HEK293 (cell line): ENCODE results near the gene OGFOD3.

Experiments used
- CTCF ChIP-seq: fragments of 450-650 bp; formaldehyde crosslinking; IDR thresholded peaks from 2 replicates; pipeline ENCODE4 v1.5.1; 2016; ENCODE audit warnings: missing biosample characterization, missing genetic modification characterization
- GLIS1 ChIP-seq: fragments of 450-650 bp; formaldehyde crosslinking; IDR thresholded peaks from 2 replicates; pipeline ENCODE4 v1.5.1; 2016; ENCODE audit warnings: missing biosample characterization, missing genetic modification characterization
- PBX3 ChIP-seq: sonication (generic); formaldehyde crosslinking; IDR thresholded peaks from 2 replicates; pipeline ENCODE4 v1.8.1; 2022; ENCODE audit warnings: mild to moderate bottlenecking, moderate library complexity, missing genetic modification reagents
- TSHZ1 ChIP-seq: fragments of 450-650 bp; formaldehyde crosslinking; IDR thresholded peaks from 2 replicates; pipeline ENCODE4 v1.5.1; 2016; ENCODE audit warnings: missing biosample characterization, missing genetic modification characterization, borderline replicate concordance
- YY1 ChIP-seq: fragments of 450-650 bp; formaldehyde crosslinking; IDR thresholded peaks from 2 replicates; pipeline ENCODE4 v1.5.1; 2018; ENCODE audit warnings: missing biosample characterization, missing genetic modification characterization
- ZBTB21 ChIP-seq: fragments of 450-650 bp; formaldehyde crosslinking; IDR thresholded peaks from 2 replicates; pipeline ENCODE4 v1.5.1; 2017; ENCODE audit warnings: missing biosample characterization, missing genetic modification characterization
- ZNF10 ChIP-seq: fragments of 450-650 bp; formaldehyde crosslinking; IDR thresholded peaks from 2 replicates; pipeline ENCODE4 v1.5.1; 2017; ENCODE audit warnings: missing biosample characterization, missing genetic modification characterization
- ZNF24 ChIP-seq: fragments of 450-650 bp; formaldehyde crosslinking; IDR thresholded peaks from 2 replicates; pipeline ENCODE4 v1.5.1; 2016; ENCODE audit warnings: missing biosample characterization, missing genetic modification characterization
- ZNF548 ChIP-seq: fragments of 450-650 bp; formaldehyde crosslinking; IDR thresholded peaks from 2 replicates; pipeline ENCODE4 v1.5.1; 2016; ENCODE audit warnings: missing biosample characterization, missing genetic modification characterization
- ZNF76 ChIP-seq: fragments of 450-650 bp; formaldehyde crosslinking; IDR thresholded peaks from 2 replicates; pipeline ENCODE4; 2016; ENCODE audit warnings: low read depth, missing biosample characterization, missing genetic modification characterization, borderline replicate concordance
- TF ChIP-seq, protein P1 (sequence below): fragments of 450-650 bp; formaldehyde crosslinking; IDR thresholded peaks from 2 replicates; pipeline ENCODE4 v1.5.1; 2016; ENCODE audit warnings: missing biosample characterization, missing genetic modification characterization
- TF ChIP-seq, protein P2 (sequence below): fragments of 450-650 bp; formaldehyde crosslinking; IDR thresholded peaks from 2 replicates; pipeline ENCODE4 v1.5.1; 2017; ENCODE audit warnings: missing biosample characterization, missing genetic modification characterization
- TF ChIP-seq, protein P3 (sequence below): fragments of 450-650 bp; formaldehyde crosslinking; IDR thresholded peaks from 2 replicates; pipeline ENCODE4 v1.5.1; 2016; ENCODE audit warnings: missing biosample characterization, missing genetic modification characterization, borderline replicate concordance

DNA sequence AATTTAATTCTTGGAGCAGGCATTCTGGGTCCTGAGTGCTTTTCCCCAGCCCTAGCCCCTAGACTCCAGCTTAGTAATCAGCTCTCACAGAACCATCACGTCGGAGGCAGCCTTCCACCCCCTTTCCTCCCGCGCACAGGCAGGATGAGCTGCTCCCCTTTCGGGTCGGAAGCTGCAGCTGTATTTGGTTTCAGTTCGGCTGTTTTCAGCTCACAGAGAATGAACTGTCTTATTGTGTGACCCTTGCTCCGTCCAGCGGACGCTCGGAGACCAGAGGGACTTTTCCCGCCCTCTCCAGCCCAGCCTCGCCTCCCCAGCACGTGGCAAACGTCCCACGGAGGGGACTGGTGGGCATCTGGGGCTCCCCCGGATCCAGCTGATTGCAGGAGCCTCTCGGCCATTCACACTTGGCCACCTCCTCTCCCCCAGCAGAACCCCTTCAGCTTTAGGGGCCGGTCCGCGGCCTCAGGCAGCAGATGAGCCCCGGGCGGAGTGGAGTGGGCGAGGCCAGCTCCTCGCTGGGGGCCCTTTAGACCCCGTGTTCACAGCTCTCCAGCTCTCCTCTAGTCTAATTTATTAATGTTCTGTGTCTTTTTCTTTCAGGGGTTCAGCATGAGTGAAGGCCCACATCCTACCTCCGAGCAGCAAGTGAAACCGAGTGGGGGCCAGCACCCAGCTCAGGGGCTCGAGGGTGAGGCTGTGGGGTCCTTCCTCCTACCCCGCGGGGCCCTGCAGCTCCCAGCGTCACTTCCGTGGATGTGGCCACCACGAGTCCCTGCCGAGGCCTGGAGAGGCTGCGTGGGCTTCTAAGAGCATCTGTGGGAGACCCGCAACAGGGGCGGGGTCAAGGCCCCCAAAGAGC, 47.7 kb downstream of the OGFOD3 start:
- TF ChIP-seq ZNF24 (tag by site-specific recombination) (no peak), ZBTB21 (no peak), CTCF (tag by site-specific recombination) (no peak), PBX3 (CRISPR knock-in tag) (no peak), GLIS1 (no peak), ZNF548 (tag by site-specific recombination) (no peak), ZNF10 (tag by site-specific recombination) (no peak), TSHZ1 (tag by site-specific recombination) (no peak), ZNF76 (tag by site-specific recombination) (no peak), YY1 (tag by site-specific recombination) (no peak)
- TF ChIP-seq, protein P1, sequence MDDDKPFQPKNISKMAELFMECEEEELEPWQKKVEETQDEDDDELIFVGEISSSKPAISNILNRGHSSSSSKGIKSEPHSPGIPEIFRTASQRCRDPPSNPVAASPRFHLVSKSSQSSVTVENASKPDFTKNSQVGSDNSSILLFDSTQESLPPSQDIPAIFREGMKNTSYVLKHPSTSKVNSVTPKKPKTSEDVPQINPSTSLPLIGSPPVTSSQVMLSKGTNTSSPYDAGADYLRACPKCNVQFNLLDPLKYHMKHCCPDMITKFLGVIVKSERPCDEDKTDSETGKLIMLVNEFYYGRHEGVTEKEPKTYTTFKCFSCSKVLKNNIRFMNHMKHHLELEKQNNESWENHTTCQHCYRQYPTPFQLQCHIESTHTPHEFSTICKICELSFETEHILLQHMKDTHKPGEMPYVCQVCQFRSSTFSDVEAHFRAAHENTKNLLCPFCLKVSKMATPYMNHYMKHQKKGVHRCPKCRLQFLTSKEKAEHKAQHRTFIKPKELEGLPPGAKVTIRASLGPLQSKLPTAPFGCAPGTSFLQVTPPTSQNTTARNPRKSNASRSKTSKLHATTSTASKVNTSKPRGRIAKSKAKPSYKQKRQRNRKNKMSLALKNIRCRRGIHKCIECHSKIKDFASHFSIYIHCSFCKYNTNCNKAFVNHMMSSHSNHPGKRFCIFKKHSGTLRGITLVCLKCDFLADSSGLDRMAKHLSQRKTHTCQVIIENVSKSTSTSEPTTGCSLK: no peak
- TF ChIP-seq, protein P2, sequence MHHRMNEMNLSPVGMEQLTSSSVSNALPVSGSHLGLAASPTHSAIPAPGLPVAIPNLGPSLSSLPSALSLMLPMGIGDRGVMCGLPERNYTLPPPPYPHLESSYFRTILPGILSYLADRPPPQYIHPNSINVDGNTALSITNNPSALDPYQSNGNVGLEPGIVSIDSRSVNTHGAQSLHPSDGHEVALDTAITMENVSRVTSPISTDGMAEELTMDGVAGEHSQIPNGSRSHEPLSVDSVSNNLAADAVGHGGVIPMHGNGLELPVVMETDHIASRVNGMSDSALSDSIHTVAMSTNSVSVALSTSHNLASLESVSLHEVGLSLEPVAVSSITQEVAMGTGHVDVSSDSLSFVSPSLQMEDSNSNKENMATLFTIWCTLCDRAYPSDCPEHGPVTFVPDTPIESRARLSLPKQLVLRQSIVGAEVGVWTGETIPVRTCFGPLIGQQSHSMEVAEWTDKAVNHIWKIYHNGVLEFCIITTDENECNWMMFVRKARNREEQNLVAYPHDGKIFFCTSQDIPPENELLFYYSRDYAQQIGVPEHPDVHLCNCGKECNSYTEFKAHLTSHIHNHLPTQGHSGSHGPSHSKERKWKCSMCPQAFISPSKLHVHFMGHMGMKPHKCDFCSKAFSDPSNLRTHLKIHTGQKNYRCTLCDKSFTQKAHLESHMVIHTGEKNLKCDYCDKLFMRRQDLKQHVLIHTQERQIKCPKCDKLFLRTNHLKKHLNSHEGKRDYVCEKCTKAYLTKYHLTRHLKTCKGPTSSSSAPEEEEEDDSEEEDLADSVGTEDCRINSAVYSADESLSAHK (tag by site-specific recombination): no peak
- TF ChIP-seq, protein P3, sequence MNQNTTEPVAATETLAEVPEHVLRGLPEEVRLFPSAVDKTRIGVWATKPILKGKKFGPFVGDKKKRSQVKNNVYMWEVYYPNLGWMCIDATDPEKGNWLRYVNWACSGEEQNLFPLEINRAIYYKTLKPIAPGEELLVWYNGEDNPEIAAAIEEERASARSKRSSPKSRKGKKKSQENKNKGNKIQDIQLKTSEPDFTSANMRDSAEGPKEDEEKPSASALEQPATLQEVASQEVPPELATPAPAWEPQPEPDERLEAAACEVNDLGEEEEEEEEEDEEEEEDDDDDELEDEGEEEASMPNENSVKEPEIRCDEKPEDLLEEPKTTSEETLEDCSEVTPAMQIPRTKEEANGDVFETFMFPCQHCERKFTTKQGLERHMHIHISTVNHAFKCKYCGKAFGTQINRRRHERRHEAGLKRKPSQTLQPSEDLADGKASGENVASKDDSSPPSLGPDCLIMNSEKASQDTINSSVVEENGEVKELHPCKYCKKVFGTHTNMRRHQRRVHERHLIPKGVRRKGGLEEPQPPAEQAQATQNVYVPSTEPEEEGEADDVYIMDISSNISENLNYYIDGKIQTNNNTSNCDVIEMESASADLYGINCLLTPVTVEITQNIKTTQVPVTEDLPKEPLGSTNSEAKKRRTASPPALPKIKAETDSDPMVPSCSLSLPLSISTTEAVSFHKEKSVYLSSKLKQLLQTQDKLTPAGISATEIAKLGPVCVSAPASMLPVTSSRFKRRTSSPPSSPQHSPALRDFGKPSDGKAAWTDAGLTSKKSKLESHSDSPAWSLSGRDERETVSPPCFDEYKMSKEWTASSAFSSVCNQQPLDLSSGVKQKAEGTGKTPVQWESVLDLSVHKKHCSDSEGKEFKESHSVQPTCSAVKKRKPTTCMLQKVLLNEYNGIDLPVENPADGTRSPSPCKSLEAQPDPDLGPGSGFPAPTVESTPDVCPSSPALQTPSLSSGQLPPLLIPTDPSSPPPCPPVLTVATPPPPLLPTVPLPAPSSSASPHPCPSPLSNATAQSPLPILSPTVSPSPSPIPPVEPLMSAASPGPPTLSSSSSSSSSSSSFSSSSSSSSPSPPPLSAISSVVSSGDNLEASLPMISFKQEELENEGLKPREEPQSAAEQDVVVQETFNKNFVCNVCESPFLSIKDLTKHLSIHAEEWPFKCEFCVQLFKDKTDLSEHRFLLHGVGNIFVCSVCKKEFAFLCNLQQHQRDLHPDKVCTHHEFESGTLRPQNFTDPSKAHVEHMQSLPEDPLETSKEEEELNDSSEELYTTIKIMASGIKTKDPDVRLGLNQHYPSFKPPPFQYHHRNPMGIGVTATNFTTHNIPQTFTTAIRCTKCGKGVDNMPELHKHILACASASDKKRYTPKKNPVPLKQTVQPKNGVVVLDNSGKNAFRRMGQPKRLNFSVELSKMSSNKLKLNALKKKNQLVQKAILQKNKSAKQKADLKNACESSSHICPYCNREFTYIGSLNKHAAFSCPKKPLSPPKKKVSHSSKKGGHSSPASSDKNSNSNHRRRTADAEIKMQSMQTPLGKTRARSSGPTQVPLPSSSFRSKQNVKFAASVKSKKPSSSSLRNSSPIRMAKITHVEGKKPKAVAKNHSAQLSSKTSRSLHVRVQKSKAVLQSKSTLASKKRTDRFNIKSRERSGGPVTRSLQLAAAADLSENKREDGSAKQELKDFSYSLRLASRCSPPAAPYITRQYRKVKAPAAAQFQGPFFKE: no peak
